Endothelial cell of umbilical vein (primary cell): ENCODE results near the gene DIP2B. TPM values are rescaled to one million over a fixed set of nuclear protein-coding genes. Genes with fewer than 3 reads are reported as not detected.
A peak's percentile ranks its signal among the peaks of the same experiment; 100 is the strongest.

ENCODE experiments used
- BruUV-seq: library from RNA; stranded (reverse); fragments of 400-500 nt; replicated peaks from 2 replicates; lab custom pipeline; 2021; lab: Mats Ljungman, UMichigan
- CTCF ChIA-PET: fragments of 300-600, 350-600 bp; sonication (Branson Sonifier 250); formaldehyde crosslinking; loops from one replicate; lab custom pipeline; 2021; ENCODE audit warnings: antibody characterized with exemption, inconsistent platforms; lab: Charles Lee
- POLR2A ChIA-PET: fragments of 300-600, 350-600 bp; sonication (Branson Sonifier 250); formaldehyde crosslinking; loops from one replicate; lab custom pipeline; 2021; ENCODE audit warnings: antibody characterized with exemption, inconsistent platforms; lab: Charles Lee
- DNase-seq: peaks from one replicate; pipeline ENCODE4 v3.0.0-alpha.2; 2011; ENCODE audit warnings: low read depth, low spot score
- FAIRE-seq: peaks from 2 replicates; lab custom pipeline; 2011; peaks lifted over from hg19 to GRCh38; lab: Jason Lieb, UNC
- H2AFZ ChIP-seq: 2 replicates; pipeline ENCODE4 v1.6.0; 2012; ENCODE audit warnings: low read depth, low read length, control low read depth, inconsistent platforms
- H3K27ac ChIP-seq: 2 replicates; pipeline ENCODE4 v1.5.1; 2011; ENCODE audit warnings: low read depth, mild to moderate bottlenecking, control low read depth, low read length, moderate library complexity; ENCODE audit not compliant: insufficient read depth
- H3K27me3 ChIP-seq, 2 experiments: 2 replicates each; pipeline versions ENCODE4 v1.6.0 to v1.6.1; 2011; ENCODE audit warnings: low read length in 2 of 2, mixed read lengths in 1 of 2; ENCODE audit not compliant: control insufficient read depth in 2 of 2, insufficient read depth in 2 of 2
- H3K36me3 ChIP-seq, 2 experiments: 2 replicates in 1 of 2; 3 replicates in 1 of 2; pipeline ENCODE4 v1.5.1; 2011; ENCODE audit warnings: low read length in 2 of 2, mild to moderate bottlenecking in 1 of 2, moderate library complexity in 1 of 2; ENCODE audit not compliant: control insufficient read depth in 2 of 2, insufficient read depth in 2 of 2; ENCODE audit errors: extremely low read depth in 1 of 2
- H3K4me1 ChIP-seq: 3 replicates; pipeline ENCODE4 v1.5.1; 2011; ENCODE audit warnings: mild to moderate bottlenecking, low read length; ENCODE audit not compliant: control insufficient read depth, insufficient read depth; ENCODE audit errors: extremely low read depth
- H3K4me2 ChIP-seq: 2 replicates; pipeline ENCODE4 v1.6.1; 2011; ENCODE audit warnings: low read length, control low read depth, mixed read lengths; ENCODE audit not compliant: insufficient read depth
- H3K4me3 ChIP-seq, 3 experiments: fragments of 200-600 bp in 1 of 3; sonication (generic), shearing (Covaris generic) in 1 of 3; replicated peaks in 1 of 3; 2 replicates each; pipeline ENCODE4 v1.5.1; 2011 to 2016; ENCODE audit warnings: control low read depth in 3 of 3, low read length in 3 of 3, mild to moderate bottlenecking in 2 of 3, inconsistent platforms in 1 of 3, low read depth in 1 of 3, moderate library complexity in 1 of 3; ENCODE audit not compliant: insufficient read depth in 1 of 3
- H3K79me2 ChIP-seq: 2 replicates; pipeline ENCODE4 v1.6.0; 2012; ENCODE audit warnings: low read length, inconsistent platforms; ENCODE audit not compliant: control insufficient read depth, insufficient read depth
- H3K9ac ChIP-seq: replicated peaks from 2 replicates; pipeline ENCODE3; 2011; ENCODE audit warnings: low read length, control low read depth; ENCODE audit not compliant: insufficient read depth; ENCODE audit errors: extremely low read depth
- H3K9me1 ChIP-seq: replicated peaks from 3 replicates; pipeline ENCODE4 v1.6.0; 2011; ENCODE audit warnings: mild to moderate bottlenecking, low read length; ENCODE audit not compliant: control insufficient read depth, insufficient read depth; ENCODE audit errors: extremely low read depth
- H3K9me3 ChIP-seq: replicated peaks from 2 replicates; pipeline ENCODE4 v1.5.1; 2012; ENCODE audit warnings: low read length, inconsistent platforms; ENCODE audit not compliant: control insufficient read depth, insufficient read depth
- H4K20me1 ChIP-seq: replicated peaks from 2 replicates; pipeline ENCODE3; 2011; ENCODE audit warnings: mild to moderate bottlenecking, low read length; ENCODE audit not compliant: control insufficient read depth, insufficient read depth; ENCODE audit errors: extremely low read depth
- EZH2 ChIP-seq: IDR thresholded peaks from 2 replicates; pipeline ENCODE4 v1.6.1; 2012; ENCODE audit warnings: borderline replicate concordance, low read depth, mild to moderate bottlenecking, moderate library complexity, low read length, inconsistent platforms; ENCODE audit not compliant: severe bottlenecking
- FOS ChIP-seq: IDR thresholded peaks from 2 replicates; pipeline ENCODE4 v1.6.1; 2011; ENCODE audit warnings: mild to moderate bottlenecking, low read length, moderate library complexity, borderline replicate concordance; ENCODE audit not compliant: insufficient read depth
- GATA2 ChIP-seq: IDR thresholded peaks from 2 replicates; pipeline ENCODE4 v1.7.0; 2011; ENCODE audit warnings: low read depth, mild to moderate bottlenecking, moderate library complexity, mixed read lengths, low read length; ENCODE audit not compliant: insufficient read length, insufficient read depth
- JUN ChIP-seq: IDR thresholded peaks from 2 replicates; pipeline ENCODE4 v1.6.1; 2011; ENCODE audit warnings: borderline replicate concordance, low read depth; ENCODE audit not compliant: insufficient read length, insufficient read depth
- MYC ChIP-seq: IDR thresholded peaks from one replicate; pipeline ENCODE4 v1.6.1; 2011; ENCODE audit warnings: mild to moderate bottlenecking, low read depth, low read length
- POLR2A ChIP-seq: IDR thresholded peaks from 2 replicates; pipeline ENCODE4 v1.6.1; 2012; ENCODE audit warnings: low read depth, mild to moderate bottlenecking, control low read depth, low read length
- POLR2AphosphoS5 ChIP-seq: IDR thresholded peaks from 2 replicates; pipeline ENCODE4 v1.6.1; 2012; ENCODE audit warnings: low read depth, mild to moderate bottlenecking, control low read depth, low read length, moderate library complexity; ENCODE audit not compliant: insufficient read depth
- dilution Hi-C: fragments of 300-500 bp; cut with MboI; formaldehyde crosslinking; loops from one replicate; pipeline ENCODE4 v1.15.0; 2019; ENCODE audit warnings: low sequenced_read_pairs; ENCODE audit not compliant: extremely low pct_ligation_motif_present
- intact Hi-C: fragments of 100-400 bp; cut with micrococcal nuclease; formaldehyde crosslinking; loops from one replicate; pipeline ENCODE4 v1.10.0; 2022
- polyA plus RNA-seq, 4 experiments: library from polyadenylated mRNA; depleted of rRNA in 3 of 4; stranded (reverse) in 3 of 4; unstranded in 1 of 4; fragments of >200 nt; gene quantifications; 2 replicates each; pipeline versions ENCODE4 v1.2.1 to v1.2.3, GENCODE V29; 2011 to 2012; ENCODE audit warnings: missing spikeins in 1 of 4
- total RNA-seq: library from RNA; stranded (reverse); gene quantifications from 2 replicates; pipeline ENCODE4 v1.2.3, GENCODE V29; 2021
- TF ChIP-seq, protein P1 (sequence below): IDR thresholded peaks from 2 replicates; pipeline ENCODE4 v1.6.1; 2011; ENCODE audit not compliant: insufficient read depth, insufficient read length
- TF ChIP-seq, protein P2 (sequence below), 2 donors: IDR thresholded peaks; 1 replicate in 1 of 2; 2 replicates in 1 of 2; pipeline ENCODE4 v1.5.1; 2011; ENCODE audit warnings: low read length in 2 of 2, mild to moderate bottlenecking in 2 of 2, moderate library complexity in 2 of 2, control low read depth in 1 of 2, inconsistent platforms in 1 of 2, low read depth in 1 of 2; ENCODE audit not compliant: insufficient read depth in 1 of 2; ENCODE audit errors: extremely low read depth in 1 of 2

DIP2B gene
- total and polyA plus RNA-seq, 2 donors (not counting 3 experiments of a cell fraction or from before 2014, with no cell fraction given): 14.5 to 28.0 TPM

DNA sequence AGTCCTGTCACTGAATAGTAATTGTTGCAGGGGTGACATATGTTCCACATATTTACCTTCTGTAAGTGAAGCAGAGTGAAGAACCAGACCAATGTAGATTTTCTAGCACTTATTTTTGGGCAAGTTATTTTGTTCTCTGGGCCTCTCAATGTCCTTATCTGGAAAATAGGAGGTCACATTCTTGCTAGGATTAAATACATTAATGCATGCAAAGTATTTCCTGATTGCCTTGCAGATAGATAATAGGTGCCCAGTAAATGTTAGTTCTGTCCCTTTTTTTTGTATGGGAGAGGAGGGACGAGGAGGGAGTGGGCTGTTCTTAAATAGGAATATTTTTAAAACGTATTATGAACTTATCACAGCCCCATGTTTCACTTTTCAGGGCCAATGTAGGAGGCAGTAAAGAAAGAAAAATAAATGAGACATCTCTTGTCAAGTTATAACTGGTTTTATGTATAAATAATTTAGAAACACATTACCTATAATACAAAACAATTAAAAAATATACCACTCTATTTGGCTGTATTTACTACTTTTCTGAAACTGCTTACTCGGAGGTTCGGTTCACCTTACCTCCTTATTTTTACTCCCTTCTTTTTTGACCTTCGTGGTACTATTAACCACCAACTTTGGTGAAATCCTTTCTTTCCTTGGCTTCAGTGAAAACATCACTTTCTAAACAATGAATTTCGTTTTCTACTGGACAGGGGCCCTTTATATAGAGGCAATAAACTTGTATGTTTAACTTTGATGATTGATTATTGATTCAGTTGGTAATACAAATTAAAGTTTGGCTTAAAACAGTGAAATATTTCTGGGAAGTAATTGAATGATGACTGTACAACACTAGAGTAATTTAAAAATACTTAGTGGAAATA lies 41.9 kb downstream of the DIP2B start:
- Histone ChIP-seq H3K36me3 (no peaks in the 10 kb centered on the region), H3K4me1 (peaks cover 21% of the 10 kb centered on the region), H3K27ac (no peak overlapping the region), H3K9me3 (no peaks in the 10 kb centered on the region), H3K4me2 (peak overlapping the region; percentile 55), H3K4me3 (no peak overlapping the region), H3K27me3 (no peaks in the 10 kb centered on the region), H3K79me2 (peaks cover 28% of the 10 kb centered on the region), H3K9me1 (no peaks in the 10 kb centered on the region), H3K9ac (no peak overlapping the region), H2AFZ (no peak overlapping the region), H4K20me1 (no peaks in the 10 kb centered on the region)
- intact Hi-C loops: no loop called here
- no TSS peak for BruUV-seq
- dilution Hi-C loops: no loop called here
- no peak for TF ChIP-seq POLR2AphosphoS5
- no peak for TF ChIP-seq POLR2A
- TF ChIP-seq JUN: no peak
- TF ChIP-seq, protein P1, sequence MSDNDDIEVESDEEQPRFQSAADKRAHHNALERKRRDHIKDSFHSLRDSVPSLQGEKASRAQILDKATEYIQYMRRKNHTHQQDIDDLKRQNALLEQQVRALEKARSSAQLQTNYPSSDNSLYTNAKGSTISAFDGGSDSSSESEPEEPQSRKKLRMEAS: no peak
- no peak for TF ChIP-seq GATA2
- no peak for TF ChIP-seq FOS
- TF ChIP-seq EZH2: no peak
- TF ChIP-seq, protein P2, sequence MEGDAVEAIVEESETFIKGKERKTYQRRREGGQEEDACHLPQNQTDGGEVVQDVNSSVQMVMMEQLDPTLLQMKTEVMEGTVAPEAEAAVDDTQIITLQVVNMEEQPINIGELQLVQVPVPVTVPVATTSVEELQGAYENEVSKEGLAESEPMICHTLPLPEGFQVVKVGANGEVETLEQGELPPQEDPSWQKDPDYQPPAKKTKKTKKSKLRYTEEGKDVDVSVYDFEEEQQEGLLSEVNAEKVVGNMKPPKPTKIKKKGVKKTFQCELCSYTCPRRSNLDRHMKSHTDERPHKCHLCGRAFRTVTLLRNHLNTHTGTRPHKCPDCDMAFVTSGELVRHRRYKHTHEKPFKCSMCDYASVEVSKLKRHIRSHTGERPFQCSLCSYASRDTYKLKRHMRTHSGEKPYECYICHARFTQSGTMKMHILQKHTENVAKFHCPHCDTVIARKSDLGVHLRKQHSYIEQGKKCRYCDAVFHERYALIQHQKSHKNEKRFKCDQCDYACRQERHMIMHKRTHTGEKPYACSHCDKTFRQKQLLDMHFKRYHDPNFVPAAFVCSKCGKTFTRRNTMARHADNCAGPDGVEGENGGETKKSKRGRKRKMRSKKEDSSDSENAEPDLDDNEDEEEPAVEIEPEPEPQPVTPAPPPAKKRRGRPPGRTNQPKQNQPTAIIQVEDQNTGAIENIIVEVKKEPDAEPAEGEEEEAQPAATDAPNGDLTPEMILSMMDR (IDR thresholded peaks at IDR 0.05; ENCODE audit: extremely low read depth in 1 of 2, insufficient read depth in 1 of 2, low read depth in 1 of 2, low read length in 2 of 2): no peak
- TF ChIP-seq MYC: no peak
- ChIA-PET CTCF (interaction anchor here (0.6 to 1.6 kb wide), 5 partner anchors 17 to 92 kb away, joined by 3 to 9 read pairs (median 3); partner anchors contain the start of gene DIP2B), POLR2A (no interaction called here)
- FAIRE-seq (peak; percentile 15), DNase-seq (peak; percentile 9)
